Cardiac muscle cell (in vitro differentiated cells and primary cell): ENCODE results near the gene RIPK3. TPM values are rescaled to one million over a fixed set of nuclear protein-coding genes. Genes with fewer than 3 reads are reported as not detected.

Experiments used
- DNase-seq, 2 donors: peaks; one replicate each; pipeline versions ENCODE4 v3.0.0 to v3.0.0-alpha.2; 2010 to 2017; ENCODE audit warnings: low read depth in 1 of 2, low spot score in 1 of 2
- H3K27ac ChIP-seq: fragments of 200-600 bp; sonication (generic); 2 replicates; pipeline ENCODE4 v1.5.1; 2016
- H3K27me3 ChIP-seq: fragments of 200-600 bp; sonication (generic); 2 replicates; pipeline ENCODE4 v1.6.0; 2016; ENCODE audit warnings: control low read depth
- H3K36me3 ChIP-seq: fragments of 200-600 bp; sonication (generic); 2 replicates; pipeline ENCODE4 v1.5.1; 2016; ENCODE audit warnings: control low read depth
- H3K4me1 ChIP-seq: fragments of 200-600 bp; sonication (generic); 2 replicates; pipeline ENCODE4 v1.8.1; 2017; ENCODE audit warnings: low read depth, mild to moderate bottlenecking, mixed run types
- H3K4me3 ChIP-seq: fragments of 200-600 bp; sonication (generic); 2 replicates; pipeline ENCODE4 v1.5.1; 2016; ENCODE audit warnings: mild to moderate bottlenecking
- H3K9me3 ChIP-seq: fragments of 200-600 bp; sonication (generic); 2 replicates; pipeline ENCODE4 v1.5.1; 2017; ENCODE audit warnings: low read depth, mild to moderate bottlenecking, control low read depth
- CTCF ChIP-seq: IDR thresholded peaks from 2 replicates; pipeline ENCODE4 v1.5.1; 2012; ENCODE audit warnings: low read depth, mild to moderate bottlenecking, low read length
- polyA plus RNA-seq: library from polyadenylated mRNA; unstranded; fragments of >200 nt; fragmentation: Nextera tagmentation; extraction: Ambion mirVana; gene quantifications from 2 replicates; pipeline ENCODE4 v1.2.1, GENCODE V29; 2016
- total RNA-seq: library from RNA; depleted of rRNA; stranded (reverse); fragments of >200 nt; gene quantifications from 2 replicates; pipeline ENCODE4 v1.2.3, GENCODE V29; 2016

RIPK3 gene
- total and polyA plus RNA-seq, 2 experiments from 2014 or later: 0.24 TPM; not detected in 1

GRCh38 chr14:24340606-24341005 is 815 bp upstream of the RIPK3 start:
- no peaks in the 10 kb centered on the region for H3K4me1 ChIP-seq
- no peaks in the 10 kb centered on the region for H3K9me3 ChIP-seq
- no peak for DNase-seq
- no peak for TF ChIP-seq CTCF
- H3K27ac ChIP-seq: no peak overlapping the region
- H3K36me3 ChIP-seq: no peaks in the 10 kb centered on the region
- H3K4me3 ChIP-seq: no peak overlapping the region
- H3K27me3 ChIP-seq: peaks cover 96% of the 10 kb centered on the region

GRCh38 chr14:24338843-24339242 is 948 bp downstream of the RIPK3 start:
- Histone ChIP-seq H3K4me1 (no peaks in the 10 kb centered on the region), H3K27me3 (peaks cover 100% of the 10 kb centered on the region), H3K9me3 (no peaks in the 10 kb centered on the region), H3K36me3 (no peaks in the 10 kb centered on the region), H3K27ac (no peak overlapping the region), H3K4me3 (no peak overlapping the region)
- no peak for TF ChIP-seq CTCF
- DNase-seq: no peak

GRCh38 chr14:24337824-24338175 is 2.0 kb downstream of the RIPK3 start:
- peaks cover 100% of the 10 kb centered on the region for H3K27me3 ChIP-seq
- DNase-seq: no peak

GRCh38 chr14:24337144-24337823 is 2.5 kb downstream of the RIPK3 start:
- no peak overlapping the region for H3K27ac ChIP-seq
- H3K4me1 ChIP-seq: peaks cover 7% of the 10 kb centered on the region
- H3K9me3 ChIP-seq: no peaks in the 10 kb centered on the region
- no peak for TF ChIP-seq CTCF
- H3K4me3 ChIP-seq: no peak overlapping the region
- no peaks in the 10 kb centered on the region for H3K36me3 ChIP-seq
- H3K27me3 ChIP-seq: peaks cover 100% of the 10 kb centered on the region
- no peak for DNase-seq

More at GRCh38 chr14:24337824-24338175, 2.0 kb downstream of the RIPK3 start:
- H3K9me3 ChIP-seq: no peaks in the 10 kb centered on the region
- H3K27ac ChIP-seq: no peak overlapping the region
- H3K4me1 ChIP-seq: peaks cover 1% of the 10 kb centered on the region
- H3K4me3 ChIP-seq: no peak overlapping the region
- H3K36me3 ChIP-seq: no peaks in the 10 kb centered on the region
- no peak for TF ChIP-seq CTCF

GRCh38 chr14:24335461-24336171 is 4.2 kb downstream of the RIPK3 start:
- DNase-seq: no peak
- no peaks in the 10 kb centered on the region for H3K36me3 ChIP-seq
- peaks cover 7% of the 10 kb centered on the region for H3K4me1 ChIP-seq
- H3K4me3 ChIP-seq: no peak overlapping the region
- H3K27ac ChIP-seq: no peak overlapping the region
- H3K27me3 ChIP-seq: peaks cover 98% of the 10 kb centered on the region
- H3K9me3 ChIP-seq: no peaks in the 10 kb centered on the region
- no peak for TF ChIP-seq CTCF
